ENCODE measurements around the gene PITPNM3.

DNA sequence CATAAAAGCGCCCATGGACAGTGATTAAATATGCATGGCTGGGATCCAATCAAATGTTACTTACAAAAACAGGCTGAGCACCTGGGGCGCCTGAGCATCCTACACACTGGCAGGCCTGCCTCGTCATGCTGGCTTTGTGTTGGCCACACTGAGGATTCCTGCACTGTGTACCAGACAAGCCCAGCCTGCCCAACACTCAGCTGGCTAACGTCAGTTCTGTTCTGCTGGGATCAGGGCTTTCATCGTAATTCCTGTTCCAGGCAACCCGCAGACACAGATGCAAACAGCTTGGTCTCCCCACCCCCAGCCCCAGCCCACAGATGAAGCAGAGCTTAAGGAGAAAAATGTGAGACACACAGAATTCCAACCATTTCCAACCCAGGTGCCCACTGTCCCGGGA is 81.4 kb downstream of the PITPNM3 start:
- TF ChIP-seq, protein P1, sequence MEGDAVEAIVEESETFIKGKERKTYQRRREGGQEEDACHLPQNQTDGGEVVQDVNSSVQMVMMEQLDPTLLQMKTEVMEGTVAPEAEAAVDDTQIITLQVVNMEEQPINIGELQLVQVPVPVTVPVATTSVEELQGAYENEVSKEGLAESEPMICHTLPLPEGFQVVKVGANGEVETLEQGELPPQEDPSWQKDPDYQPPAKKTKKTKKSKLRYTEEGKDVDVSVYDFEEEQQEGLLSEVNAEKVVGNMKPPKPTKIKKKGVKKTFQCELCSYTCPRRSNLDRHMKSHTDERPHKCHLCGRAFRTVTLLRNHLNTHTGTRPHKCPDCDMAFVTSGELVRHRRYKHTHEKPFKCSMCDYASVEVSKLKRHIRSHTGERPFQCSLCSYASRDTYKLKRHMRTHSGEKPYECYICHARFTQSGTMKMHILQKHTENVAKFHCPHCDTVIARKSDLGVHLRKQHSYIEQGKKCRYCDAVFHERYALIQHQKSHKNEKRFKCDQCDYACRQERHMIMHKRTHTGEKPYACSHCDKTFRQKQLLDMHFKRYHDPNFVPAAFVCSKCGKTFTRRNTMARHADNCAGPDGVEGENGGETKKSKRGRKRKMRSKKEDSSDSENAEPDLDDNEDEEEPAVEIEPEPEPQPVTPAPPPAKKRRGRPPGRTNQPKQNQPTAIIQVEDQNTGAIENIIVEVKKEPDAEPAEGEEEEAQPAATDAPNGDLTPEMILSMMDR (IDR thresholded peaks at IDR 0.05): no peak
- peak in 3 of 4 donors; percentile 27 to 50 (median 38) for TF ChIP-seq POLR2AphosphoS5 (IDR thresholded peaks at IDR 0.05)
- no peak for TF ChIP-seq POLR2A (IDR thresholded peaks at IDR 0.05)
- TF ChIP-seq EP300 (IDR thresholded peaks at IDR 0.05): peak in 1 of 4 donors; percentile 38
